ENCODE results near the gene ZNF418. TPM values are rescaled to one million over a fixed set of nuclear protein-coding genes. Genes with fewer than 3 reads are reported as not detected.
"Not testable (repeated sequence)": the region's sequence is repeated elsewhere in the genome, so short reads cannot be mapped to it uniquely, and the experiment has no call there.

Gene ZNF418
- total RNA-seq, 4 donors from 2014 or later: 11.6 to 21.2 (median 16.3) TPM

GRCh38 chr19:57916168-57916995 is 18.8 kb downstream of the ZNF418 start, which contains the start of gene ZNF417:
Gene ZNF417 (minus strand): TSS chr19:57916592. CDS start chr19:57916411, 181 bp downstream.
- H3K27ac ChIP-seq (replicated peaks in 1 of 4): peak within 1 kb of the TSS; percentile 83 to 88 (median 84)

GRCh38 chr19:57914531-57914930 is 20.7 kb downstream of the ZNF418 start:
- Histone ChIP-seq H3K4me1 (peaks cover 13 to 21% (median 19%) of the 10 kb centered on the region in 4 donors), H3K27me3 (no peaks in the 10 kb centered on the region), H3K36me3 (peaks cover 19 to 38% (median 37%) of the 10 kb centered on the region in 4 donors), H3K4me3 (no peak overlapping the region), H3K9me3 (peaks cover 0 to 21% (median 17%) of the 10 kb centered on the region in 4 donors), H3K27ac (replicated peaks in 1 of 4) (no peak overlapping the region)
- 96% methylated on average over 3 of the region's 3 CpGs for WGBS
- no peak for DNase-seq (ENCODE audit: extremely low spot score)
- no peak for TF ChIP-seq CTCF (IDR thresholded peaks at IDR 0.05)
- TF ChIP-seq EP300 (IDR thresholded peaks at IDR 0.05): no peak
- TF ChIP-seq POLR2AphosphoS5 (IDR thresholded peaks at IDR 0.05): no peak
- TF ChIP-seq POLR2A (IDR thresholded peaks at IDR 0.05; ENCODE audit: low read depth): no peak
- intact Hi-C loops (cut with DNase I): no loop called here

More at GRCh38 chr19:57916168-57916995, 18.8 kb downstream of the ZNF418 start, which contains the start of gene ZNF417:
- TF ChIP-seq CTCF (IDR thresholded peaks at IDR 0.05) (peak; percentile 26 to 44 (median 37)), POLR2AphosphoS5 (IDR thresholded peaks at IDR 0.05) (peak; percentile 82 to 85)
- H3K9me3 ChIP-seq; intact Hi-C loops (cut with DNase I); H3K27me3 ChIP-seq: not testable (repeated sequence)
- Histone ChIP-seq H3K4me3 (peak within 1 kb of the TSS; percentile 60 to 97 (median 82)), H3K4me1 (peaks cover 13 to 21% (median 19%) of the 10 kb centered on the region in 4 donors), H3K36me3 (peaks cover 5 to 37% (median 34%) of the 10 kb centered on the region in 4 donors)
- DNase-seq (ENCODE audit: extremely low spot score): peak; percentile 93
- WGBS: under 1% methylated on average over 34 of the region's 51 CpGs

- Histone ChIP-seq H3K27me3 (no peaks in the 10 kb centered on the region), H3K4me1 (peaks cover 0 to 7% (median 0%) of the 10 kb centered on the region in 4 donors), H3K27ac (replicated peaks in 1 of 4) (no peak overlapping the region), H3K36me3 (peaks cover 34 to 61% (median 51%) of the 10 kb centered on the region in 4 donors), H3K4me3 (no peak overlapping the region), H3K9me3 (peaks cover 0 to 47% (median 32%) of the 10 kb centered on the region in 4 donors)
- DNase-seq (ENCODE audit: extremely low spot score): no peak
- WGBS: 92% methylated on average over 3 of the region's 3 CpGs
- intact Hi-C loops (cut with DNase I): no loop called here
- no peak for TF ChIP-seq CTCF (IDR thresholded peaks at IDR 0.05)
- no peak for TF ChIP-seq EP300 (IDR thresholded peaks at IDR 0.05)
- no peak for TF ChIP-seq POLR2AphosphoS5 (IDR thresholded peaks at IDR 0.05)
- no peak for TF ChIP-seq POLR2A (IDR thresholded peaks at IDR 0.05; ENCODE audit: low read depth)
These were observed 27.8 kb downstream of the ZNF418 start for GRCh38 chr19:57907394-57907793.

- no peak for DNase-seq (ENCODE audit: extremely low spot score)
- TF ChIP-seq CTCF (IDR thresholded peaks at IDR 0.05) (no peak), POLR2AphosphoS5 (IDR thresholded peaks at IDR 0.05) (no peak), EP300 (IDR thresholded peaks at IDR 0.05) (no peak), POLR2A (IDR thresholded peaks at IDR 0.05; ENCODE audit: low read depth) (no peak)
- H3K27me3 ChIP-seq: no peaks in the 10 kb centered on the region
- H3K36me3 ChIP-seq: peaks cover 18 to 39% (median 30%) of the 10 kb centered on the region in 4 donors
- no peak overlapping the region for H3K4me3 ChIP-seq
- H3K9me3 ChIP-seq: peaks cover 0 to 34% (median 20%) of the 10 kb centered on the region in 4 donors
- intact Hi-C loops (cut with DNase I): no loop called here
- WGBS: 91% methylated on average over 6 of the region's 6 CpGs
- no peak overlapping the region for H3K27ac ChIP-seq (replicated peaks in 1 of 4)
- peaks cover 0 to 7% (median 0%) of the 10 kb centered on the region in 4 donors for H3K4me1 ChIP-seq
These were observed 29.9 kb downstream of the ZNF418 start for GRCh38 chr19:57905258-57905657.

Data from esophagus muscularis mucosa (tissue), 4 donors.